GF-D8 (cell line): ENCODE measurements around the gene KIF6.

Experiments
- DNase-seq: peaks from one replicate; lab custom pipeline; 2025; lab: John Stamatoyannopoulos, UW

The KIF6 gene

GRCh38 chr6:39347206-39347605 is 378.0 kb downstream of the KIF6 start:
- no peak for DNase-seq

GRCh38 chr6:39344821-39345280 is 380.4 kb downstream of the KIF6 start:
- no peak for DNase-seq

GRCh38 chr6:39343396-39343870 is 381.8 kb downstream of the KIF6 start:
- DNase-seq: no peak

GRCh38 chr6:39342692-39343395 is 382.4 kb downstream of the KIF6 start:
- DNase-seq: no peak

- DNase-seq: no peak
Measured at GRCh38 chr6:39341937-39342336, 383.3 kb downstream of the KIF6 start.

- DNase-seq: no peak
Measured at GRCh38 chr6:39341352-39341751, 383.9 kb downstream of the KIF6 start.

GRCh38 chr6:39339868-39340550 is 385.2 kb downstream of the KIF6 start:
- DNase-seq: no peak

- no peak for DNase-seq
Measured at GRCh38 chr6:39339096-39339867, 385.9 kb downstream of the KIF6 start.

- DNase-seq: no peak
Measured at GRCh38 chr6:39338397-39338796, 386.8 kb downstream of the KIF6 start.

- no peak for DNase-seq
Measured at GRCh38 chr6:39335780-39336545, 389.2 kb downstream of the KIF6 start.

GRCh38 chr6:39333644-39334438 is 391.4 kb downstream of the KIF6 start:
- no peak for DNase-seq

- no peak for DNase-seq
Measured at GRCh38 chr6:39330476-39330875, 394.7 kb downstream of the KIF6 start.

GRCh38 chr6:39330057-39330456 is 395.2 kb downstream of the KIF6 start:
- no peak for DNase-seq

GRCh38 chr6:39328066-39328465 is 397.1 kb downstream of the KIF6 start:
- DNase-seq: no peak

- DNase-seq: no peak
Measured at GRCh38 chr6:39327507-39327906, 397.7 kb downstream of the KIF6 start.

- DNase-seq: no peak
Measured at GRCh38 chr6:39322306-39322850, 402.8 kb downstream of the KIF6 start, which contains the start of gene KCNK16. KCNK16 (minus strand) TSS chr6:39322702; CDS start chr6:39322540, 162 bp downstream.

- no peak for DNase-seq
Measured at GRCh38 chr6:39321761-39322160, 403.4 kb downstream of the KIF6 start.

GRCh38 chr6:39320363-39320984 is 404.7 kb downstream of the KIF6 start:
- no peak for DNase-seq

- no peak for DNase-seq
Measured at GRCh38 chr6:39319621-39320362, 405.4 kb downstream of the KIF6 start.
